SIG-M5 (cell line): Measurements from ENCODE around the gene WWOX.
"Not testable (repeated sequence)": the region's sequence is repeated elsewhere in the genome, so short reads cannot be mapped to it uniquely, and the experiment has no call there.

Experiments
- DNase-seq: peaks from one replicate; lab custom pipeline; 2025; lab: John Stamatoyannopoulos, UW

The WWOX gene

GRCh38 chr16:79213214-79213613, 1113.8 kb downstream of the WWOX start:
- no peak for DNase-seq

DNA sequence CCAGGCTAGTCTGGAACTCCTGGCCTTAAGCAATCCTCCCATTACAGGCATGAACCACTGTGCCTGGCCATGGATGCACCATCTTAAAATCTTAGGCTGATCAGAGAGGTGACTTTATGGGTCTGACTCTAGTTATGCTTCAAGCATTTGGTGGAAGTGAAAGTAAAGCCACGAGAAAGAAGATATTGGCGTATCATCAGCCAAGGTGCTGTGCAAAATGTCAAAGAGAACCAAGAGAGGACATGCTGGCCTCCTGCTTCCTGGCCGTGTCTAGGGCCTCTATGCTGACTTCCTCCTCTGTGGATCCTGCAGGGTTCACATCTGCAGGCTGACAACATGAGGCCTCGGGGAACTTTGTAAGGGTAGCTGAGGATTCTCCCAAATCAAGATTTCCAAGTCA, 1115.8 kb downstream of the WWOX start:
- no peak for DNase-seq

- DNase-seq = no peak
Observed at GRCh38 chr16:79217375-79218011, 1118.0 kb downstream of the WWOX start.

DNA sequence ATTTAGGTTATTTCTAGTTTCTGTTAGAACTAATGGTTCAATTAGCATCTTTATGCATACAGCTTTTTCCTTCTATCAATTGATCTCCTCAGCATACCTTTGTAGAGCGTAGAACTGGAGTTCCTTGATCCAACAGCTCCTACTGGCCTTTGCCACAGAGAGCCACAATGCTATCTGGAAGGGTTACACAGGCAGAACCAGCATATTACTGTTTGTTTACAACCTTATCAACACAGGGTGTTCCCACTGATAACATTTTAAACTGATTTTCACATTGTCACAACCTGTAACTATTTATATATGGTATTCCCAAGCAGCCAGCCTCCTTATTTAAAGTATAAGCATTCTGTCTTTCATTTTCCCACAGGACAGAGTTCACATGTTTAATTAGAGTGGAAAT, 1118.9 kb downstream of the WWOX start:
- DNase-seq = no peak

GRCh38 chr16:79225994-79226393, 1126.5 kb downstream of the WWOX start:
- DNase-seq = not testable (repeated sequence)

- no peak for DNase-seq
Observed at GRCh38 chr16:79229361-79229760, 1129.9 kb downstream of the WWOX start.

DNA sequence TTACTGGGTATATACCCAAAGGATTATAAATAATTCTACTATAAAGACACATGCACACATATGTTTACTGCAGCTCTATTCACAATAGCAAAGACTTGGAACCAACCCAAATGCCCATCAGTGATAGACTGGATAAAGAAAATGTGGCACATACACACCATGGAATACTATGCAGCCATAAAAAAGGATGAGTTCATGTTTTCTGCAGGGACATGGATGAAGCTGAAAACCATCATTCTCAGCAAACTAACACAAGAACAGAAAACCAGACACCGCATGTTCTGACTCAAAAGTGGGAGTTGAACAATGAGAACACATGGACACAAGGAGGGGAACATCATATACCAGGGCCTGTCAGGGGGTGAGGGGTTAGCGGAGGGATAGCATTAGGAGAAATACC, 1146.2 kb downstream of the WWOX start:
- not testable (repeated sequence) for DNase-seq

DNA sequence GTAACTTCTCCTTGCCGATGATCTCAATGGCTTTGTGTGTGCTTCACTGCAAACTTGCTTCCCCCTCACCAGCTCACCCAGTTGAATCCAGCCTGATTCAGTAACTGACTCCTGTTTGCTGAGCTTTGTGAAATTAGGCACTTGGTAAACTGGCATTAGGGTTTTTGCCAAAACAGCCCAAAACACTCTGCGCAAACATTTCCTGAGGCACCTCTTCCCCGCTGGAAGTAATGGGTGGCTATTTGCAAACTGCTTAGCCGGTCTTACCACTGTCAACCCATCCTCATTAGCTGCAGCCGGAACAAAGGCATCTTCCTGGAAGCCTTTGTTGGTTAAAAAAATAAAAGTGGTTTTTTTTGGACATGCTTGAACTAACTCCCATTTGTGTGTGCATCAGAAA, 1147.9 kb downstream of the WWOX start:
- DNase-seq = no peak

DNA sequence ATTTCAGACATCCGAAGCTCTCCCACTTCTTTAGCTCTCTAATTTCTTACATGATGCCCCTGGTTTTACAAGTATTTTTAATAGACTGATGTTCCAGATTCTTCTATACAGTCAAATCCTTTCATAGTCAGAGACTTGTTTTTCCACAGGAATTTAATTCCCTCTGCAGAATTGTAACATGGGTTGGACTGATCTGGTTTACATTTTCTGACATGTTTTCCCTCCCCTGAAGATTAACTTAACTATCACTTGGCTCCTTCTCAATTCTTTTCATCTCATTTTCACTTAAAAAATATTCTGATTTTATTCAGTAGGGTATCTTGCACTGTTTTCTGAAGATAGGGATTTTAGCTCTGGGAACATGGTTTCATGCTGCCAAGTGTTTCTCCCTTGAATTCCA, 1148.9 kb downstream of the WWOX start:
- DNase-seq = no peak

DNA sequence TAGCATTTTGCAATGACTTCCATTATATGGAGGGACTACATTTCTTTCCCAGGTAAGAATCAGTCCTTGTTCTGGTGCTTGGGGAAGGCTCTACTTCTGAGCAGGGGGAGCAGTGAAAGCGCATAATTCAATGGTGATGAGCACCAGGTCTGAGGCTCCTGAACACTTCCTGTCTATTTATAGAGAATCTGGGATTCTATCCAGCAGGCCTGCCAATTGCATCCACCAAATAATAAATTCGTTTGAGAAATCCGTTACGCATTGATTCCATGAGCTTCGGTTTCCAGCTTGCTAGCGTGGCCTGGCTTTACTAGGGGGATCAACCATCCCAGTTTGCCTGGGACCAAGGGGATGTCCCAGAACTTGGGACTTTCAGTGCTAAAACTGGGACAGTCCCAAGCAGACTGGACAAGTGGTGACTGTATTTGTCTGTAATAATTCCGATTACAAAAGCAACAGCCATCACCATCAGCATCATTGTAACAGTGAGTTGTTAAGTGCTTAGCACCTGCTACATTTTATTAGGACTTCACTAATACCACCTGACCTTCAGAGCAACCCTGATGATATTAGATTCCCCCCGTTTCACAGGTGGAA, 1151.1 kb downstream of the WWOX start:
- DNase-seq = no peak

DNA sequence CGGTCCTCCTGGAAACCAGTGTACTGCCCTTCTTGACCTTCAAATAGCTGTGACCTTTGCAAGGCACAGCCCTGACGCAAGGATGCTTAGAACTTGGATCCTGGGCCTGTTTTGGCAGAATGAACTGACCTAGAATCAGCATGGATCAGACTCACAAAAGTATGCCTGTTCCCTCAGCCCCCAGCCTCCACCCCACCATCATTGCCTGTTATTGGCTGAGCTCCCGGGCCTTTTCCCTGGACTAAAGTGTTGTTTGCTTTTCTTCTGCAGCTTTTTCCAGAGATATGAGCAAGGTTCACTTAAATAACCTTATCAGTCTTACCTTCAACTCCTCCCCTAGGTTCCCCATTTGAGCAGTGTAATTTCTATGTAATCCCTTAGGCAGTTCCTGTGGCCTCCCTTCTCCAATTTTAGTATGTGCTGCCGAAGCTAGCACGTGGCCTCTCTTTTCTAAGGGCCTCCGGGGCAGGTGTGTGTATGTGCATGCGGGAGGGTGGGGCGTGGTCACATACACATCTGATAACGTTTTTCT, 1153.7 kb downstream of the WWOX start:
- no peak for DNase-seq

- DNase-seq = no peak
Observed at GRCh38 chr16:79257953-79258490, 1158.6 kb downstream of the WWOX start.

GRCh38 chr16:79260890-79261289, 1161.4 kb downstream of the WWOX start:
- not testable (repeated sequence) for DNase-seq

GRCh38 chr16:79261481-79261940, 1162.1 kb downstream of the WWOX start:
- DNase-seq = no peak

DNA sequence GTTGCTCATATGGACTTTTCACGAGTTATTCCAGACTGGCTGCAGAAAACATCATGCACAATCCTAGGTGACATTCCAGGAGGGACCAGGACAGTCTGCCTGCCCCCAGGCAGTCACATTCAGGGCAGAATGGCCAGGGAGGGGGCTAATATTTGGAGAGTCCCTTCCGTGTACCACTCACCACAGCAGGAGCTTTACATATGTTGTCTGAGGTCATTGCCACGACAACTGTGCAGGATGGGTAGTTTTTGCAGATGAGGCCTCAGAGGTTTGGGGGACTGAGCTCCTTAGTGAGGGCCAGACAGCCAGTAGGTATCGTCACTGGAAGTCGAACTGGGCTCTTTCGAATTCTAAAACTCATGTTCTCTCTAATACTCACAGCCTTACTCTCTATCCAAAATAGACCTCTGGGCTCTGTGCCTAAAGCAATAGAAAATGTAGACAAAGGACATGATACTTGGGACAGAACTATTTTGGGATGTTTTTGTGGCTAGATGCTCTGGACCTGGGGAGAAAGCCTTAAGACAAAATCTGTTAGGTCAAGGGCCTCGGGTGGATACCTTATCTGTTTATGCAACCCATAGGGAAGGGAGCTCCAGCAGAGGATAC, 1162.6 kb downstream of the WWOX start:
- DNase-seq = no peak
